ENCODE results near the gene UQCRC2.

UQCRC2 gene

GRCh38 chr16:22029632-22030031 lies 76.5 kb downstream of the UQCRC2 start:
- Histone ChIP-seq H3K79me2 (ENCODE audit: insufficient read depth, low read length) (peaks cover 9% of the 10 kb centered on the region), H3K36me3 (ENCODE audit: insufficient read depth, low read length) (peaks cover 12% of the 10 kb centered on the region; the same call in 1 of the 2 replicates), H3K4me3 (ENCODE audit: low read length, poor library complexity, severe bottlenecking) (no peak overlapping the region), H3F3A (ENCODE audit: low read depth) (no peaks in the 10 kb centered on the region), H3K9me2 (replicated peaks; ENCODE audit: low read depth, low read length) (no peaks in the 10 kb centered on the region), H3K4me1 (ENCODE audit: insufficient read depth, low read length, poor library complexity, severe bottlenecking) (peaks cover 7% of the 10 kb centered on the region), H3K9ac (ENCODE audit: low read depth, low read length, poor library complexity, severe bottlenecking) (no peak overlapping the region), H3K27me3 (ENCODE audit: insufficient read depth, low read length, poor library complexity, severe bottlenecking) (no peaks in the 10 kb centered on the region), H4K20me1 (ENCODE audit: insufficient read depth, low read length, poor library complexity, severe bottlenecking) (no peaks in the 10 kb centered on the region), H3K4me2 (ENCODE audit: low read depth, low read length, poor library complexity, severe bottlenecking) (no peak overlapping the region), H3K9me3 (ENCODE audit: insufficient read depth, low read depth, low read length) (no peaks in the 10 kb centered on the region), H2AFZ (ENCODE audit: low read length) (no peak overlapping the region)
- TF ChIP-seq EZH2phosphoT487 (IDR thresholded peaks at IDR 0.05; ENCODE audit: borderline replicate concordance) (no peak), CTCF (conservative IDR thresholded peaks at IDR 0.05; ENCODE audit: low read length) (no peak)

DNA sequence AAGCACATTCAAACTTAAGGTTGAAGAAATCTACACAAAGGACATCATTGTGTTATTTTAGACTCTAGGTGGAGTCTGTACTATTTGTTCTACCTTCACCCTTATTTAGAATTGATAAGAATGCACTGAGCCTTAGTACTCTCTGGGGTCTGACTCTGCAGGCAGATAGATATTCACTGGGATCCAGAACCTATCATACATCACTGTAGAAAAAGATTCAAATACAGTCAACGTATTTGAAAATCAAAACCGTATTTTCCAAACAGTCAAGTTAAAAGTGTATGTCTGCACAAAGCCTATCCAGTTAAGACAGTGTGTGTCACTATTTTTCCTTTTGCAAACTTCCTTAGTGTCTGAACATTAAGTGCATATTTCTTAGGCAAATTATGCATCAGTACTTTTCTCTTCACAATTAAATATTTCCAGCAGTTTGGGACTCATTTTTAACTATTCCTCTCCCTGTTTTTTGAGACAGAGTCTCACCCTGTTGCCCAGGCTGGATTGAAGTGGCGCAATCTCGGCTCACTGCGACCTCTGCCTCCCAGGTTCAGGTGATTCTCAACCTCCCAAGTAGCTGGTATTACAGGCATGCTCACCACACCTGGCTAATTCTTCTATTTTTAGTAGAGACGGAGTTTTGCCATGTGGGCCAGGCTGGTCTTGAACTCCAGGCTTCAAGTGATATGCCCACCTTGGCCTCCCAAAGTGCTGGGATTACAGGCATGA lies 77.1 kb downstream of the UQCRC2 start:
- Histone ChIP-seq H3K9me3 (ENCODE audit: insufficient read depth, low read depth, low read length) (no peaks in the 10 kb centered on the region), H3K4me1 (ENCODE audit: insufficient read depth, low read length, poor library complexity, severe bottlenecking) (peaks cover 7% of the 10 kb centered on the region), H3K9ac (ENCODE audit: low read depth, low read length, poor library complexity, severe bottlenecking) (no peak overlapping the region), H2AFZ (ENCODE audit: low read length) (no peak overlapping the region), H3K79me2 (ENCODE audit: insufficient read depth, low read length) (peaks cover 9% of the 10 kb centered on the region), H3K36me3 (ENCODE audit: insufficient read depth, low read length) (peaks cover 12% of the 10 kb centered on the region; the same call in 1 of the 2 replicates), H3K27me3 (ENCODE audit: insufficient read depth, low read length, poor library complexity, severe bottlenecking) (no peaks in the 10 kb centered on the region), H4K20me1 (ENCODE audit: insufficient read depth, low read length, poor library complexity, severe bottlenecking) (no peaks in the 10 kb centered on the region), H3K4me2 (ENCODE audit: low read depth, low read length, poor library complexity, severe bottlenecking) (no peak overlapping the region), H3K4me3 (ENCODE audit: low read length, poor library complexity, severe bottlenecking) (no peak overlapping the region), H3F3A (ENCODE audit: low read depth) (no peaks in the 10 kb centered on the region), H3K9me2 (replicated peaks; ENCODE audit: low read depth, low read length) (no peaks in the 10 kb centered on the region)
- no peak for TF ChIP-seq CTCF (conservative IDR thresholded peaks at IDR 0.05; ENCODE audit: low read length)
- TF ChIP-seq EZH2phosphoT487 (IDR thresholded peaks at IDR 0.05; ENCODE audit: borderline replicate concordance): no peak

GRCh38 chr16:22031483-22032083 lies 78.4 kb downstream of the UQCRC2 start:
- no peak overlapping the region for H3K4me3 ChIP-seq (ENCODE audit: low read length, poor library complexity, severe bottlenecking)
- peaks cover 9% of the 10 kb centered on the region for H3K79me2 ChIP-seq (ENCODE audit: insufficient read depth, low read length)
- no peaks in the 10 kb centered on the region for H3F3A ChIP-seq (ENCODE audit: low read depth)
- TF ChIP-seq CTCF (conservative IDR thresholded peaks at IDR 0.05; ENCODE audit: low read length) (no peak), EZH2phosphoT487 (IDR thresholded peaks at IDR 0.05; ENCODE audit: borderline replicate concordance) (no peak)
- no peaks in the 10 kb centered on the region for H3K9me3 ChIP-seq (ENCODE audit: insufficient read depth, low read depth, low read length)
- peaks cover 12% of the 10 kb centered on the region; the same call in 1 of the 2 replicates for H3K36me3 ChIP-seq (ENCODE audit: insufficient read depth, low read length)
- no peak overlapping the region for H2AFZ ChIP-seq (ENCODE audit: low read length)
- no peaks in the 10 kb centered on the region for H3K27me3 ChIP-seq (ENCODE audit: insufficient read depth, low read length, poor library complexity, severe bottlenecking)
- H3K4me2 ChIP-seq (ENCODE audit: low read depth, low read length, poor library complexity, severe bottlenecking): no peak overlapping the region
- H3K9ac ChIP-seq (ENCODE audit: low read depth, low read length, poor library complexity, severe bottlenecking): no peak overlapping the region
- H4K20me1 ChIP-seq (ENCODE audit: insufficient read depth, low read length, poor library complexity, severe bottlenecking): no peaks in the 10 kb centered on the region
- peaks cover 5% of the 10 kb centered on the region for H3K4me1 ChIP-seq (ENCODE audit: insufficient read depth, low read length, poor library complexity, severe bottlenecking)
- H3K9me2 ChIP-seq (replicated peaks; ENCODE audit: low read depth, low read length): no peaks in the 10 kb centered on the region

Data from Loucy (cell line).